GM23338 (cell line): ENCODE measurements around the gene TLR6. TPM values are rescaled to one million over a fixed set of nuclear protein-coding genes. Genes with fewer than 3 reads are reported as not detected.

Source experiments
- ATAC-seq: fragments of 200-7000 bp; cut with Tn5 transposase; 3 replicates; pipeline ENCODE4 v1.9.1; 2020
- DNase-seq: peaks from one replicate; pipeline ENCODE4 v3.0.0-alpha.2; 2015; ENCODE audit warnings: low spot score
- H2AFZ ChIP-seq: fragments of 200-600 bp; sonication (generic); 2 replicates; pipeline ENCODE4 v1.8.0; 2016; ENCODE audit warnings: antibody characterized with exemption, mild to moderate bottlenecking, moderate library complexity
- H3F3A ChIP-seq: fragments of 200-600 bp; sonication (generic); replicated peaks from 2 replicates; pipeline ENCODE4 v1.8.0; 2017; ENCODE audit warnings: antibody characterized with exemption, mixed run types, low read depth
- H3K27ac ChIP-seq: fragments of 200-600 bp; sonication (generic); 2 replicates; pipeline ENCODE4 v1.6.1; 2016; ENCODE audit warnings: low read depth
- H3K27me3 ChIP-seq: fragments of 200-600 bp; sonication (generic); 2 replicates; pipeline ENCODE4 v1.8.0; 2016; ENCODE audit warnings: mild to moderate bottlenecking, mixed run types, moderate library complexity; ENCODE audit not compliant: insufficient read depth
- H3K36me3 ChIP-seq: fragments of 200-600 bp; sonication (generic); 2 replicates; pipeline ENCODE4 v1.8.0; 2016; ENCODE audit warnings: mild to moderate bottlenecking; ENCODE audit not compliant: insufficient read depth
- H3K4me1 ChIP-seq: fragments of 200-600 bp; sonication (generic); 2 replicates; pipeline ENCODE4 v1.8.0; 2016; ENCODE audit warnings: mild to moderate bottlenecking, moderate library complexity; ENCODE audit not compliant: insufficient read depth
- H3K4me2 ChIP-seq: fragments of 200-600 bp; sonication (generic); 2 replicates; pipeline ENCODE4 v1.7.1; 2017; ENCODE audit warnings: mixed run types
- H3K4me3 ChIP-seq: fragments of 200-600 bp; sonication (generic); 2 replicates; pipeline ENCODE4 v1.6.1; 2016; ENCODE audit warnings: mixed run types
- H3K79me2 ChIP-seq: fragments of 200-600 bp; sonication (generic); replicated peaks from 2 replicates; pipeline ENCODE4 v1.8.0; 2017; ENCODE audit warnings: mild to moderate bottlenecking; ENCODE audit not compliant: insufficient read depth
- H3K9me2 ChIP-seq: fragments of 200-600 bp; sonication (generic); 2 replicates; pipeline ENCODE4 v1.8.0; 2017; ENCODE audit not compliant: insufficient read depth
- H4K20me1 ChIP-seq: fragments of 200-600 bp; sonication (generic); replicated peaks from 2 replicates; pipeline ENCODE4 v1.8.0; 2017; ENCODE audit warnings: mild to moderate bottlenecking; ENCODE audit not compliant: insufficient read depth
- H3K27ac Mint-ChIP-seq: 2 replicates; pipeline ENCODE4 v1.8.0; 2020; ENCODE audit warnings: inconsistent platforms, mild to moderate bottlenecking, moderate library complexity, mixed read lengths
- H3K27me3 Mint-ChIP-seq: 3 replicates; pipeline ENCODE4 v1.8.0; 2022; ENCODE audit warnings: low read depth, mild to moderate bottlenecking, moderate library complexity, mixed read lengths, inconsistent platforms; ENCODE audit not compliant: insufficient read depth, poor library complexity
- H3K36me3 Mint-ChIP-seq: 3 replicates; pipeline ENCODE4 v1.8.0; 2021; ENCODE audit warnings: low read depth, mild to moderate bottlenecking, inconsistent platforms, moderate library complexity, mixed read lengths
- H3K4me1 Mint-ChIP-seq: 3 replicates; pipeline ENCODE4 v1.8.0; 2020; ENCODE audit warnings: mild to moderate bottlenecking, inconsistent platforms, mixed read lengths
- H3K4me3 Mint-ChIP-seq: 3 replicates; pipeline ENCODE4 v1.8.0; 2021; ENCODE audit warnings: moderate library complexity, mild to moderate bottlenecking, inconsistent platforms, mixed read lengths
- H3K9me3 Mint-ChIP-seq: 3 replicates; pipeline ENCODE4 v1.8.0; 2020; ENCODE audit warnings: moderate library complexity, mild to moderate bottlenecking, inconsistent platforms, mixed read lengths
- CTCF ChIP-seq, 2 experiments: fragments of 200-600 bp in 1 of 2; sonication (generic) in 1 of 2; conservative IDR thresholded peaks; 2 replicates each; pipeline versions ENCODE4 v1.5.1 to v1.6.1; 2016 to 2017; ENCODE audit warnings: antibody characterized with exemption in 2 of 2, low read depth in 2 of 2, mild to moderate bottlenecking in 2 of 2, moderate library complexity in 1 of 2
- EZH2phosphoT487 ChIP-seq: fragments of 200-600 bp; sonication (generic); IDR thresholded peaks from one replicate; pipeline ENCODE4 v1.8.1; 2018; ENCODE audit warnings: antibody characterized with exemption; ENCODE audit not compliant: unreplicated experiment
- JUNB ChIP-seq: IDR thresholded peaks from one replicate; pipeline ENCODE4 v1.6.1; 2016; ENCODE audit warnings: antibody characterized with exemption; ENCODE audit not compliant: unreplicated experiment
- NANOG ChIP-seq: IDR thresholded peaks from 2 replicates; pipeline ENCODE4 v1.6.1; 2016; ENCODE audit warnings: antibody characterized with exemption, borderline replicate concordance
- POLR2AphosphoS5 ChIP-seq: IDR thresholded peaks from 2 replicates; pipeline ENCODE4 v1.6.1; 2016; ENCODE audit warnings: antibody characterized with exemption, low read depth
- REST ChIP-seq: IDR thresholded peaks from one replicate; pipeline ENCODE4 v1.6.1; 2018; ENCODE audit warnings: antibody characterized with exemption; ENCODE audit not compliant: unreplicated experiment
- STAT1 ChIP-seq: IDR thresholded peaks from one replicate; pipeline ENCODE4 v1.6.1; 2016; ENCODE audit warnings: antibody characterized with exemption; ENCODE audit not compliant: unreplicated experiment
- ZNF114 ChIP-seq: fragments of 250-450 bp; sonication (Bioruptor Pico); IDR thresholded peaks from 2 replicates; pipeline ENCODE4 v1.5.0; 2020; ENCODE audit warnings: mild to moderate bottlenecking, moderate library complexity
- ZNF331 ChIP-seq: fragments of 250-450 bp; sonication (Bioruptor Pico); IDR thresholded peaks from 2 replicates; pipeline ENCODE4 v1.5.0; 2020; ENCODE audit warnings: low read depth, mild to moderate bottlenecking, moderate library complexity
- ZNF462 ChIP-seq: fragments of 250-450 bp; sonication (Bioruptor Pico); IDR thresholded peaks from 2 replicates; pipeline ENCODE4 v1.5.0; 2020; ENCODE audit warnings: mild to moderate bottlenecking, moderate library complexity
- polyA plus RNA-seq: library from polyadenylated mRNA; unstranded; fragments of >200 nt; fragmentation: Nextera tagmentation; extraction: Ambion mirVana; gene quantifications from 2 replicates; pipeline ENCODE4 v1.2.1, GENCODE V29; 2016
- total RNA-seq: library from RNA; depleted of rRNA; stranded (reverse); fragments of >200 nt; shearing (Covaris generic); gene quantifications from 2 replicates; pipeline ENCODE4 v1.2.3, GENCODE V29; 2014

The TLR6 gene
- total and polyA plus RNA-seq, 2 experiments from 2014 or later: 0.14 TPM; not detected in 1

GRCh38 chr4:38871593-38871992 lies 15.0 kb upstream of the TLR6 start:
- TF ChIP-seq ZNF114 (CRISPR knock-in tag): no peak
- no peak for DNase-seq
- Histone ChIP-seq H3K27ac (no peak overlapping the region), H3K36me3 (no peaks in the 10 kb centered on the region), H3K27me3 (no peaks in the 10 kb centered on the region), H2AFZ (no peak overlapping the region), H3K4me2 (no peak overlapping the region), H3F3A (no peaks in the 10 kb centered on the region), H3K9me2 (no peaks in the 10 kb centered on the region; the same call in 1 of the 2 replicates), H3K4me3 (no peak overlapping the region), H4K20me1 (no peaks in the 10 kb centered on the region), H3K4me1 (peaks cover 12% of the 10 kb centered on the region), H3K79me2 (no peaks in the 10 kb centered on the region)
- Mint-ChIP-seq H3K9me3 (no peaks in the 10 kb centered on the region), H3K4me1 (peaks cover 15% of the 10 kb centered on the region), H3K27me3 (peaks cover 7% of the 10 kb centered on the region), H3K4me3 (no peak overlapping the region), H3K36me3 (no peaks in the 10 kb centered on the region), H3K27ac (no peak overlapping the region)
- no peak for ATAC-seq

- Histone ChIP-seq H3K27me3 (no peaks in the 10 kb centered on the region), H3F3A (no peaks in the 10 kb centered on the region), H3K79me2 (no peaks in the 10 kb centered on the region), H3K9me2 (no peaks in the 10 kb centered on the region; the same call in 1 of the 2 replicates), H3K27ac (no peak overlapping the region), H3K4me3 (no peak overlapping the region), H4K20me1 (no peaks in the 10 kb centered on the region), H2AFZ (no peak overlapping the region), H3K36me3 (no peaks in the 10 kb centered on the region), H3K4me1 (peaks cover 16% of the 10 kb centered on the region), H3K4me2 (no peak overlapping the region)
- DNase-seq: no peak
- H3K4me1 Mint-ChIP-seq: peaks cover 17% of the 10 kb centered on the region
- no peak overlapping the region for H3K27ac Mint-ChIP-seq
- H3K9me3 Mint-ChIP-seq: no peaks in the 10 kb centered on the region
- H3K4me3 Mint-ChIP-seq: no peak overlapping the region
- peaks cover 7% of the 10 kb centered on the region for H3K27me3 Mint-ChIP-seq
- no peak for ATAC-seq
- no peaks in the 10 kb centered on the region for H3K36me3 Mint-ChIP-seq
- no peak for TF ChIP-seq STAT1
- no peak for TF ChIP-seq REST
- TF ChIP-seq JUNB: no peak
- TF ChIP-seq CTCF (conservative IDR thresholded peaks at IDR 0.05; ENCODE audit: low read depth in 2 of 2): no peak
- no peak for TF ChIP-seq POLR2AphosphoS5
- TF ChIP-seq ZNF114 (CRISPR knock-in tag): no peak
- no peak for TF ChIP-seq EZH2phosphoT487
- no peak for TF ChIP-seq ZNF462 (CRISPR knock-in tag)
- TF ChIP-seq NANOG: no peak
- no peak for TF ChIP-seq ZNF331 (CRISPR knock-in tag)
These were observed 13.6 kb upstream of the TLR6 start for GRCh38 chr4:38870098-38870808.
